DMS114 treated with DMSO at 0.1 percent for 48 hours (cell line): Measurements from ENCODE around the gene ALG14.
"Not testable (repeated sequence)": the region's sequence is repeated elsewhere in the genome, so short reads cannot be mapped to it uniquely, and the experiment has no call there.

Experiments
- DNase-seq: peaks from one replicate; lab custom pipeline; 2025; ENCODE audit not compliant: unreplicated experiment; lab: John Stamatoyannopoulos, UW

The ALG14 gene

DNA sequence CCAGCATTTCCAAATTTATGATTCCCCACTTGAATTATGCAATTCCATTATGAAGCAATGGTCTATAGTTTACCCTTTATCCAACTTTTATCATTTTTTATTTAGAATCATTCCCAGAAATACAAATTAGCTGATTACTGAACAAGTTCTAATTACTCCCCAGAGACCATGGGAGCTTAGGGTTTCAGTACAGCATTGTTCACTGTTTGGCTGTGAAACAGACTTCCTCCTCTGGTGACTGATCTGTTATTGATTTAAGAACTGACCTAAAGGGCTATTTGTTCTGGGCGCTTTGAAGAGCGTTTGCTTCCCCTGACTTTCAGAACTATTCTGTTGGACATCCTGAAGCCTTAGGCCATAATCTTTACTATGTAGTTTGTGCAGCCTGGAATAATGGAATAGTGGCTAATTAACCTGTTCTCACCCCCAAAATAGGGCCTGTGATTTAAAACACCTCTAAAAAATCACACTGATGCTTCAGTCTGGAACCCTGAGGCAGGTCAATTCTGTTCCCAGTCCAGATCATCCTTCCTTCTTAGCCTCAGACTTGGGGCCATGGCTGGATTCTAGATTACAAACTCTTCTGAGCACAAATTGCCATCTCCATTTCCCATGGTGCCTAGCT is 58.7 kb downstream of the ALG14 start:
- DNase-seq: no peak

DNA sequence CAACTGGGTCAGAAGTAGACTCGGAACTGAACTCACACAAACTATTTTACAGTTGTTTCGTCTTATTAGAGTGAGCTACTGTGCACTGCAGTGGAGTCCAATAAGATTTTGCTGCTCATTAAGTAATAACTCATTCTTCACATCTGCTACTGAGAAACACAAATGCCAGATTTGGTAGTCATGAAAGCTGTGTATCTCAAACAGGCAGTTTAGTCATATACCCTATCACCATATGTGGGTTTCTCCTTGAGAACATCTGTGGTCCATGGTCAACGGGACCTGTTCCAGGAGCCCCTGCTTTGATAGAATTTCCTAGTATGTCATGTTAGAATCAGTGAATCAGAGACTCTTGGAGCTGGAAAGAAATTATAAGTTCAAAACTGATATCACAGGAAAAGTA is 60.4 kb downstream of the ALG14 start:
- DNase-seq: no peak

DNA sequence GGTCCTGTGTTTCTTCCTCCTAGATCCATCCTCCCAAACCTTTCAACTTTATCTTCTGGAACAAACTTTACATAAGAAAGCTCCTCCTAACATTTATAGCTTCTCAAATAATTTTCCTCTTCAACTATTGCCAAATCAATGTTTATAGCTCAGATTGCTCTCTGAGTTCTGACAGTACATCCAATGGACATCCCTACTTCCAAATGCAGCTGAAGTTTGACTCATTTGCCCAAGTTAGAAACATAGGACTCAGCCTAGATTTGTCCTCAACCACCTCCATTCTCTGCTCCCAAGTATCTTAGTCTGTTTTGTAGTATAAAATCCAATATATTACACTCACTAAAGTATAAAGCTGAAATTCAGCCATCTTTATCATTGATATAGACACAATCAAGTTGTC is 62.6 kb downstream of the ALG14 start:
- DNase-seq: no peak

DNA sequence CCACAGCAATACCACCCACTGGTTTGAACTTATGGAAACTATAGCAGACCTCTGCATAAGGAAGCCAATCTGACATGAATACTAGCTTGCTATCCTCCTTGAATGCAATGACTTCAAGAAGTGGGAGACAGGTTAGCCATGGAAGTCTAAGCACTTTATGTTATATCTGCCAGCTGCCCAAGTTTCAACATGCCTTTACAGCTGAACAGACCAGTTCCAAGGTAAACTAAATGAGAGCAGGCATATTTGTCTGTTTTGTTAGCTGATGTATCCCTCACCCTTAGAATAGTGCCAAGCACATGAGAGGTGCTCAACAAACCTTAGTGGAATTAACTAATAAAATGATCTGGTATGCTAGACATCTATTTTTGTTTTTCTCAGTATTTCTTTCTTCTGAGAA is 65.1 kb downstream of the ALG14 start:
- DNase-seq: no peak

DNA sequence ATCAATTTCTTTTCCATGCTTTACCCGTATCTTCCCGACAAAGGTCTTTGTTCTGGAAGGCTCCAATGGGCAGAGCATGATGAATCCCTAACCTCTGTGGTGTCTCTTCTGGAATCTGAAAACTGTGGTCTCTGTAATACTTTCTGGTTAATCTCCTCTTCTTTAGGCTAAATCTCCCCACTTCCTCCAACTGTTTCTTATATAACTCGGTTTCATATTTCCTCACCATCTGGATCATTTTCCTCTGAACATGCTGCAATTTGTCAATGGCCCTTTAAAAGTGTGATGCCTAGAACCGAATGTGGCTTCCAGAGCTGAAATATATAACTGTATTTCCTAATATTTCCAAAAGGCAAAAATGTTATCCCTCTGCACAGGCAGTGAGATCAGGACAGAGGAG is 66.1 kb downstream of the ALG14 start:
- DNase-seq: no peak

DNA sequence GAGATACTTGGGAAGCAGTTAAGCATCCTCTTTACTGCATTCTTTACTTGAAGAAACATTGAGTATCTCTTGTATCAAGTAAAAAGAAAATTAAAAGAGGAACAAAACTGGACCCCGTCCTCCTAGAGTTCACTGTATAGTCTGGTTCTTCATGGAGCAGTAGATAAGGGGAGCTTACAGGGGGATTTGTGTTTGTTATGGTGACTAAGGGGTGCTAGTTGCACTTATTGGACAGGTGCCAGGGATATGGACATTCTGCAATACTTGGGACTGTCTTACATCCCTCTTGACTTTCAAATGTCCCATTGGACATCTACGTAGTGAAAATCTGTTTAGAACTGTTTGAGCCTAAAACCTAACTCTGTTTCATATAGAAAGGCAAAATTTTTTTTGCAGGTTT is 67.2 kb downstream of the ALG14 start:
- no peak for DNase-seq

DNA sequence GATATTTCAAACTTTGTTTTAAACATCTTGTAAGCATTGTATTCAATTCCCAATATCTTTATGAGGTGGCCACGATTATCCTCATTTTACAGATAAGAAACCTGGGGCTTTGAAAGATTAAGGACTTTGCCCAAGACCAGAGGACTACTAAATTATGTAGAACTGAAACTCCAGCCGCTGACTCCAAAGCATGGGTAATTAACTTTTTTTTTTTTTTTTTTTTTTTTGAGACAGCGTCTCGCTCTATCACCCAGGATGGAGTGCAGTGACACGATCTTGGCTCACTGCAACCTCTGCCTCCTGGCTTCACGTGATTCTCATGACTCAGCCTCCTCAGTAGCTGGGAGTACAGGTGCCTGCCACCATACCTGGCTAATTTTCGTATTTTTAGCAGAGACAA is 68.7 kb downstream of the ALG14 start:
- DNase-seq: no peak

DNA sequence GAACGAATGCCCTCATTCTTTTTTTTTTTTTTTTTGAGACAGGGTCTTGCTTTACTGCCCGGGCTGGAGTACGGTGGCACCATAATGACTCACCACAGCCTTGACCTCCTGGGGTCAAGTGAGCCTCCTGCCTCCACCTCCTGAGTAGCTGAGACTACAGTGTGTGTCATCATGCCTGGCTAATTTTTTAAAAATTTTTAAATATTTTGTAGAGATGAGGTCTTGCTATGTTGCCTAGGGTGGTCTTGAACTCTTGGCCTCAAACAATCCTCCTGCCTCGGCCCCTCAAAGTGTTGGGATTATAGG is 69.4 kb downstream of the ALG14 start:
- no peak for DNase-seq

DNA sequence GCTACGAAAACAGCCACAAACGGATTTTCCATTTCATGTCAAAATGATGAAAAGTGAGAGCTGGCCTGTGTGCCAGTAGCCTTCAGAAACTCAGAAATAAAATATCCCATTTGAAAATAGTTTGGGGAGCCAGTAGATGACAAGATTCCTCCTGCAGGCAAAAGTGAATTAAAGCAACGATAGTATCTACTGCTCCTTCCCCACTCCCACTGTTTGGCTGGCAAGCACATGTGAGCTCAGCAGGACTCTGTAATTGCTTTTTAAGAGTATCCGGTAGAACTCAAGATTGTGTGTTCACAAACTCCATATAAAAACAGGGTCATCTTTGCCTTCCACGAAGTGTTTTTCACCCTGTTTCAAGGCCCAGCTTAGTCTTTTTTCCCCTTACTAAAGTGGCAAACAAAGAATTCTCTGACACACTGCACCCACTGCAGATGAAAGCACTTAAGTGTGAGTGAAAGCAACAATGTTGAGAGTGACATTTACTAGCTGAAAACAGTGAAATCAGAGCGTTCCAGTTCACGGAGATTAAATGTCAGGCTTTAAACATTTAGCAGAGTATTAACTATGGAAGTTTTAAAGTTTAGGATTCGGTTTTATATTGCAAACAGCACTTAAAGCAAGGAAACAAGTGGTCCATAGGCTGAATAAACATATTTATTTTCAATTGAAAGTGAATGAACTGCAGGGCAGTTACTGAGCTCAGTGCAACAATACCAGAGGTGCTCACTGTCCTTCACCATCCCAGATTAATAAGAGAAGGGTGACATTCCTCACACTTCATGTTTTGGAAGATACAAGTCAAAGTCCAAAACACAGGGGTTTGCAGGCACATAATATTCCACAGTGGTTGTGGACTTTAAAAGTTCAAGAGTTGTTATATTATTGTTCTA is 70.0 kb downstream of the ALG14 start:
- no peak for DNase-seq

DNA sequence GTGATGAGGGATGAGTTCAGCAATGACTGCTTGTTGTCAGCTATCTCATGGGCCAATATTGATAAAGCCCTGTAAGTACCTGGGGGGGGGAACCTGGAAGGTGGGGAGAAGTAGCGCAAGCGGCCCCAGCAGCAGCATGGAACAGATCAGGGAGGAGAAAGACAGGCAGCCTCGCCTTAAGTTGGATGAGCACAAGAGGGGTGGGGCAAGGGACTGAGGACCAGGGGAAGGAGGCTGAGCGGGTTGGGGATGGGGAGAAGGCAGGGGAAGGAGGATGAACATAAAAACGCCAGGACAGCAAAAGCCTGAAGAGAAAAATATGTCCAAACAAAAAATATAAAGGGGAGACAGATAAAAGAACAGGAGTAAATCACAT is 70.6 kb downstream of the ALG14 start:
- no peak for DNase-seq

DNA sequence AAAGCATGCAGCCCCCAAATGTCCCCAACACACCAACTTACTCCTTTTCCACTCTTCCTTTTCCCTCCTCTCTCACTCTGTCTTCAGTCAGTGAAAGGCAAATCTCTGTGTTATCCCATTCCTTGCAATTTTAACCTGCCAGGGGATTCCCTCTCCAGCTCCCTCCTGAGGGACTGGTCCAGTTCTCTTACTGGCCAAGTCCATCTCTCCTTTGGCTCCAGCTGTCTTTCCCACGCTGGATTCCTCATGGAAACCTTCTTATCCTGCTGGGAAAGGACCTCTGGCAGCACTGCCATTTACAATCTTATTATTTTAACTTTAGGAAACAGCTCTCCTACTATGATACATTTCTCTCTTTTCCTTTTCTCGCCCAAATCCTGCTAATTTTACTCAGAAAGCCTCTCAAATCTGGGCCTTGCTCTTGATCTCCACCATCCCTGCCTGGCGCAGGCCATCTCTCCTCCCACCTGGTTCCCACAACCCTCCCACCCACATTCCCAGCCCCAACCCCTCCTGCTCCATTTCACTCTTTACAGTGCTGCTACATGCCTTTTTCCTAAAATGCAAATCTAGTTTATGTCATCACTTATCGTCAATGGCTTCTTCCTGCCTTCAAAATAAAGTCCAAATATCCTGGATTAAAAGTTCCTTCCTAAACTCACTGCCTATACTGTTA is 73.2 kb downstream of the ALG14 start:
- DNase-seq: no peak

DNA sequence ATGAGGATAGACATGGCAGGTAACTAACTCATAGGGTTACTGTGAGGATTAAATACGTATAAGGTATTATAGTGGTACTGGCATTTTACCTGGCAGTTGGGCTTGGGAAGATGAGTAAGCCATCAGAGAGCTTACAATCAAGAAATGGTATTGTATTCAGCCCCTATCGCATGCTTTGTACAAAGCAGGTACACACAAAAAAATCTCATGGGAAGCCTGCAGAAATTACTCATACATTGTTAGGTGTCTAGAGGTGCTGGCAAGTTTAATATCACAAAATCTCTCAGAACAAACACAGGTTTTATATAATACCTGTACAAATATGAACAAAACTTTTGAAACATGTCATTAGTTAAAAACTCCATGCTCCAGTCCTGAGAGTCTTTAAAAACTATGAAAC is 74.0 kb downstream of the ALG14 start:
- no peak for DNase-seq

DNA sequence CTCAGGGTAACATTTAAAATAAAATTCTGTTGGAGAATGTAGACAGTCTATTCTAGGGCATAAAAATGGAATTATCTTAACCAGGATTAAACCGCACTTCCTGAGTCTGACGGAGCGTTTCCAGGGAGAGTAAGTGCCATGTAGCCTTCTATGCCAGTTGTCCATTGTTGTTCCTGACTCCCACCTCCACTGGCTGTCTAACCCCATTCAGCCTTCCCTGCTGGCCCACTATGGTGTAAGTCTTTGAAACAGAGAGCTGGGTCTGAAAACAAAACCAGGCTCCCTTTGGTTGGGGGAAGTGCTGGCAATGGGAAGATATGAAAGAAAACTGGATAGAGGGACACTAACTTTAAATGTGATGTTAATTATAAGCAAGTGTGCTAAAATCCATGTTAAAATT is 74.6 kb downstream of the ALG14 start:
- no peak for DNase-seq

DNA sequence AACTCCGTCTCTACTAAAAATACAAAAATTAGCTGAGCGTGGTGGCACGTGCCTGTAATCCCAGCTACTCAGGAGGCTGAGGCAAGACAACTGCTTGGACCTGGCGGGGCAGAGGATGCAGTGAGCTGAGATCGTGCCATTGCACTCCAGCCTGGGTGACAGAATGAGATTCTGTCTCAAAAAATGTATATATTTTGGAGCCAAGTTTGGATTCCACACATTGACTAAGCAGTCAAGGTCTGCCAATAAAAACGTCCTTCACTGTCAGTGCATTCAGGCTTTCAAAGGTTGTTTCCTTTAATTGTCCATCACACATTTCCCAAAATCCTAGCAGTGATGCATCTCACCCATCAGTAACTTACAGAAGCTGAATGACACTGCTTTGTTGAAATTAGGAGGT is 77.2 kb downstream of the ALG14 start:
- DNase-seq: not testable (repeated sequence)

DNA sequence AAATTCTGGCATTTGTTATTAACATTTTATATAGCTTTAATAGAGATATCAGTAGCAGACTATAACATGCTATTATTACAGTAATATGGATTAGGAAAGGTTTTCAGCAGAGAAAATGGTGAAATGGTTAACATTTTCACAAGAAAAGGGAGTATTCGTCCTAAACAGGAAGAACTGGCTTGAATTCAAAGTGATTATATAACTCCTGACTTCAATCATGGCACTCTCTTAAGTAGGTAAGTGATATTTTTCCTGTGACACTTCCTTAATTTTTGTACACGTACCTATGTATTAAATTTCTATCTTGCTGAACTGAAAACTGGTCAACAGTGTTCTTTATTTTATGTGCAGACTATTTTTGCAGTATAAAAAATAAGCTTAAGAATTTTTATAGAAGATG is 77.9 kb downstream of the ALG14 start:
- DNase-seq: no peak

DNA sequence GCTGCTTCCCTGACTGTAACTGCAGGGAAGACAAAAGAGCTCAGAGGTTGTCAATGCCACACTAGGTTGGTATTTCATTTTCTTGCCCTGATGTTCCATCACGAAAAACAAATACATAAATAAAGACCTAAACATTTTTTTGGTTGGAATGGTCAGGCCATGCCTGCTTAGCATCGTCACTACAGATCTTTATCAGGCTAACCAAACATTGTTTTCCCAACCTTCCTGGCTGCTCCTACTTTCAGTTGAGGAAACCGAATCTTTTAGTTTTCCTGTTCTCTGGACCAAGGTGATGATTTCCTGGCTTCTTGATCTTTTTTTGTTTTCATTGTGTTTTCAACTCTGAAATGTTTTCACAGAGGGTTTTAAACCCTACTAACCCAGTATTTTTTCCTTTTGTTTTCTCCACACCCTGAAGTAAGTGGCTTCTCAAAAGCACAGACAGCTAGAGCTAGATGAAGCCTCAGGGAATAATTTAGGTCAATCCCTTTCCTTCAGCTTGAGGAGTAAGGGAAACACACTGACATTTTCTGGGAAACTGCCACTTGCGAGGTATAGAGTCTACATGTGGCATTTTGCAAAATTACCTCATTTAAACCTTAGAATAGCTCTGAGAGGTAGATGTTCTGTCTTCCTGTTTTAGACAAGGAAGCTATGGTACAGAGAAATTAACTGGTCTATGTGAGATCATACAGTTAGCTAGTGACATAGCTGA is 78.7 kb downstream of the ALG14 start:
- DNase-seq: no peak

DNA sequence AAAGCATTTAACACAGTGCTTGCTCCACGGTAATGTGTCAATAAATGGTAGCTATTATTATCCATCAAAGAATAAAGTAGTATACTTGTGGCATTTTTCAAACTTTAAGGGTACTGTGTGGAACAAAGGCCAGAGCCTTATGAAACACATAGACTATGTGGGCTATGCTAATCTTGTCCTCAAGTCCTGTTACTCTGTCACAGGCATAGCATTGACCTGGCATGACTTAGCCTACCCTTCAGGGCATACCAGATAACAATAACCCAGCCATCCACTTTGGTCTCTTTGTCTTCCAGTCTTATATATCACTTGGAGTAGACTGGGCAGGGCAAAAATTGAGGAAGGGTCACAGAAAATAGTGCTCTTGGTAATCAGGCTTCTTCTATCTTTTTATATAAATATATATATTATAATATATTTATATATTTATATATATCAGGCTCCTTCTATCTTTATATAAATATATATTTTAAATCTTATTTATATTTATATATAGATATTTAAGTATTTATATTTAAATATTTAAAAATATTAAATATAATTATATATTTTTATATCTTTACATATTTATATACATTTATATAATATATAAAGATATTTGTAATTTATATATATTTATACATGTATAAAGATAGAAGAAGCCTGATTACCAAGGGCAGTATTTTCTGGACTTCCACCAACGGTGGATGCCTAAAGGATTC is 79.7 kb downstream of the ALG14 start:
- DNase-seq: no peak

DNA sequence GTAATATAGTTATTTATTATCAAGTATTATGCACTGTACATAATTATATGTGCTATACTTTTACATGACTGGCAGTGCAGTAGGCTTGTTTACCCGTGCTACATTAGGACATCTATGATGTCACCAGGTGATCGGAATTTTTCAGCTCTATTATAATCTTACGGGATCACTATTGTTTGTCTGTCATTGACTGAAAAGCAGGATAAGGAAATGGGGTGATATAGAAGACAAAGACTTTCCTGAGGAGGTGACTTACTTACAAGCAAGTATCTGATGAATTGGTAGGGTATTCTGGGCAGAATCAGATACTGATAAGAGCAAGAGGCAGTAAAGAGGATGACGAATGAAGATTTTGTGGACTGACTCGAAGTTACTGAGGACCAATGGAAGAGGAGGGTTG is 80.6 kb downstream of the ALG14 start:
- no peak for DNase-seq

DNA sequence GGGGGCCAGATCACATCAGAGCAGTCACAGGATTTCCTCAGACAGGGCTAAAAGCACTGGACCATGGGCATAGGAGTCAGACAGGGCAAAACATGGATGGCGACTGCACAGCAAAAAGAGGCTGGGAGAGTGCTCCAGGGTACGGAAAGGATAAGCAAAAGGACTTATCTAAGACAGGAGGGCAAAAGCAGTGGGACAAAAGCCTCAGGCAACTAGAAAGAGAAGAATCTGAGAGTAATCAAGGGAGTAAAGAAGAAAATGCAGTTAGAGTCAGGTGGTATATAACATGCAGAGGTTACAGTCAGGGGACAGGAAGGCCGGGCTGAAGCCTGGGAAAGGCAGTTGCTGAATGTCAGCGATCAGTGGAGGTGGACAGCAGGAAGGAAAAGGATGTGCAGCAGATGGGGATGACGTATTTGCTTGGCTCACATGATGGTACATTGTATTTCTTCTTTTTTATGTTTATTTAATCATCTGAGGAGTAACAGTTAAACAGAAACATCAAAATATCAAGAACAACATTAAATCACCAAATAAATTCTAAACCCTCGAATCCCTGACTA is 82.8 kb downstream of the ALG14 start:
- DNase-seq: no peak

DNA sequence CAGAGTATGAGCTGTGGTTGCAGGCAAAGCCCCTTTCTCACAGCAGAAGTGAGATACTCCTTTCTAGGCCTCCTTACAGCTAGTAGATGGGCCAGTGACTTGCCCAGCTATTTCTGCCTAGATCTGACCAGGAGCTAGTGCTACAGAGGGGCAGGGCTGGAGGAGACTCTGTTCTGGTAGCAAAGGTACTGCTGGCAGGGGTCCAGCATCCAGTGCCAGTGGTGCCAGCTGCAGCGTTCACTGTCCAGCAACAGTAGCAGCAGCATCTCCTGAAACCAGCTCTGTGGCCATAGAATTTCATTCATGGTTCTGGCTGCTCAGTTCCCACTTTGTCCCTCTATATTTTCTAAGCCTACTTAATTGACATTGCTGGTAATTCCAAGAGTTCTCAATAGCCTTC is 83.4 kb downstream of the ALG14 start:
- DNase-seq: no peak

DNA sequence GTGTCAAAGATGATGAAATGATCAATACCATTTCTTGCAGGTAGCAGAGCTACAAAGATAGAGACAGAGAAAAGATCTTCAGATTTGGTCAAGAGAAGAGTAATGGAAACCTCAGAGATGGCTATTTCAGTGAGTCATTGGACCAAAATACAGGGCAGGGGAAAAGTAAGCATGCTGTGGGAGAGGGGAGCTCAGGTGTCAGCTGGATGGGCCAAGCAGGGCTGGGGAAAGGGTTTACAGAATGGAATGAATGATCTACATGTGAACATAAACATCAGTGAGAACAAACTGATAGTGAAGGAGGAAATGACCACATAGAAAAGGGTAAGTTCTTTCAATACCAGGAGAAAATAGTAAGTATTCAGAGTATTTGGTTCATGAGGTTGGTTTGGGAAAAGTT is 84.4 kb downstream of the ALG14 start:
- no peak for DNase-seq
